HepG2 (cell line): Measurements from ENCODE around the gene ZBTB22.

Experiments used
- CBX5 ChIP-seq: sonication (generic); formaldehyde crosslinking; IDR thresholded peaks from 2 replicates; pipeline ENCODE4 v1.4.0; 2020; ENCODE audit warnings: missing genetic modification reagents, borderline replicate concordance
- HCFC1 ChIP-seq: fragments of 150-350 bp; IDR thresholded peaks from 2 replicates; pipeline ENCODE4 v1.6.1; 2014; ENCODE audit warnings: low read depth, low read length
- TF ChIP-seq, protein P1 (sequence below): sonication (generic); formaldehyde crosslinking; IDR thresholded peaks from 2 replicates; pipeline ENCODE4 v1.4.0; 2020; ENCODE audit warnings: missing genetic modification reagents

DNA sequence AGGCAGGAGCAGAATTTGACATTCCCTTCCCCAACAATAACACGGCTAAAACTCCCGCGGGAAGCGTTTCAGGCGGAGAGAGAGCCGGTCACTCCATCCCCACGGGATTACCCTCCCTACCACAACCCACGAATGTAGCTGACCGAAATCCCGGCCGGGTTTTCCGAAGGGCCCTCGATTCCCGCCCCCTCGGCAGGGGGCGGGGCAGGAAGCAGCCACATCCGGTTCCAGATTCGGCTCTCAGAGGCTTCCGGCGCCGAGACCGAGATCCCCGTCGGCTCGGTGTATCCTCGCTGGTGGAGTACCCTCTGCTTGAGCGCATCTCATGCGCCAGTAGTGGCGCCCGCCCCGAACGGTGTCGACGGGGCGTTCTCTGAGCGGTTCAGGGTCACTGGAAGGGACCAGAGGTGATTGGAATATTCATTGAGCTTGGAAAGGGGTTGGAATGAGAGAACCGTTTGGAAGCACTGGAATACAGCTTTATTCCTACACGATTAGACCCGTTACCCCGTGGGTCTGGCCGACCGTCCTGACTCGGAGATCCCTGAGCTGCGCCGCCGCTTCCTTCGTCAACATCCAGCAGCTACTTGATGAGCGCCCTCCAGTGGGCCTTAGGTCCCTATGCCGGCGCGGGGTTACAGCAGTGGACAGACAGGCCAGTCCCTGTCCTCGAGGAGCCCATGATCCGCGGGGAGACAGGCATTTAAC, 18.2 kb downstream of the ZBTB22 start:
- TF ChIP-seq CBX5 (CRISPR knock-in tag): peak; percentile 76
- peak; percentile 55; the same call in 1 of the 2 replicates for TF ChIP-seq HCFC1
- TF ChIP-seq, protein P1, sequence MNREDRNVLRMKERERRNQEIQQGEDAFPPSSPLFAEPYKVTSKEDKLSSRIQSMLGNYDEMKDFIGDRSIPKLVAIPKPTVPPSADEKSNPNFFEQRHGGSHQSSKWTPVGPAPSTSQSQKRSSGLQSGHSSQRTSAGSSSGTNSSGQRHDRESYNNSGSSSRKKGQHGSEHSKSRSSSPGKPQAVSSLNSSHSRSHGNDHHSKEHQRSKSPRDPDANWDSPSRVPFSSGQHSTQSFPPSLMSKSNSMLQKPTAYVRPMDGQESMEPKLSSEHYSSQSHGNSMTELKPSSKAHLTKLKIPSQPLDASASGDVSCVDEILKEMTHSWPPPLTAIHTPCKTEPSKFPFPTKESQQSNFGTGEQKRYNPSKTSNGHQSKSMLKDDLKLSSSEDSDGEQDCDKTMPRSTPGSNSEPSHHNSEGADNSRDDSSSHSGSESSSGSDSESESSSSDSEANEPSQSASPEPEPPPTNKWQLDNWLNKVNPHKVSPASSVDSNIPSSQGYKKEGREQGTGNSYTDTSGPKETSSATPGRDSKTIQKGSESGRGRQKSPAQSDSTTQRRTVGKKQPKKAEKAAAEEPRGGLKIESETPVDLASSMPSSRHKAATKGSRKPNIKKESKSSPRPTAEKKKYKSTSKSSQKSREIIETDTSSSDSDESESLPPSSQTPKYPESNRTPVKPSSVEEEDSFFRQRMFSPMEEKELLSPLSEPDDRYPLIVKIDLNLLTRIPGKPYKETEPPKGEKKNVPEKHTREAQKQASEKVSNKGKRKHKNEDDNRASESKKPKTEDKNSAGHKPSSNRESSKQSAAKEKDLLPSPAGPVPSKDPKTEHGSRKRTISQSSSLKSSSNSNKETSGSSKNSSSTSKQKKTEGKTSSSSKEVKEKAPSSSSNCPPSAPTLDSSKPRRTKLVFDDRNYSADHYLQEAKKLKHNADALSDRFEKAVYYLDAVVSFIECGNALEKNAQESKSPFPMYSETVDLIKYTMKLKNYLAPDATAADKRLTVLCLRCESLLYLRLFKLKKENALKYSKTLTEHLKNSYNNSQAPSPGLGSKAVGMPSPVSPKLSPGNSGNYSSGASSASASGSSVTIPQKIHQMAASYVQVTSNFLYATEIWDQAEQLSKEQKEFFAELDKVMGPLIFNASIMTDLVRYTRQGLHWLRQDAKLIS (CRISPR knock-in tag): peak; percentile 87; the same call in 1 of the 2 replicates
